CD14-positive monocyte (primary cell): Measurements from ENCODE around the gene ADRA2C. TPM values are rescaled to one million over a fixed set of nuclear protein-coding genes. Genes with fewer than 3 reads are reported as not detected.

Experiments
- DNase-seq, 3 donors: peaks; one replicate each; pipeline ENCODE4 v3.0.0-alpha.2; 2011 to 2022
- H2AFZ ChIP-seq: 2 replicates; pipeline ENCODE4 v1.6.0; 2012; ENCODE audit warnings: mild to moderate bottlenecking, low read depth, low read length, inconsistent platforms; ENCODE audit not compliant: insufficient read depth, poor library complexity, severe bottlenecking
- H3K27ac ChIP-seq, 2 donors: 1 replicate in 1 of 2; 2 replicates in 1 of 2; pipeline ENCODE4 v1.5.1; 2012 to 2013; ENCODE audit warnings: low read length in 2 of 2, control low read depth in 1 of 2, inconsistent platforms in 1 of 2, low read depth in 1 of 2, mild to moderate bottlenecking in 1 of 2
- H3K27me3 ChIP-seq, 2 donors: one replicate each; pipeline versions ENCODE4 v1.6.0 to v1.6.1; 2011 to 2013; ENCODE audit warnings: low read length in 2 of 2; ENCODE audit not compliant: control insufficient read depth in 2 of 2, insufficient read depth in 2 of 2
- H3K36me3 ChIP-seq, 2 donors: replicated peaks in 1 of 2; 1 replicate in 1 of 2; 2 replicates in 1 of 2; pipeline versions ENCODE4 v1.5.1 to v1.6.1; 2012 to 2013; ENCODE audit warnings: low read length in 2 of 2, control low read depth in 1 of 2, inconsistent platforms in 1 of 2, mild to moderate bottlenecking in 1 of 2; ENCODE audit not compliant: insufficient read depth in 2 of 2, control insufficient read depth in 1 of 2
- H3K4me1 ChIP-seq, 2 donors: 1 replicate in 1 of 2; 2 replicates in 1 of 2; pipeline versions ENCODE4 v1.5.1 to v1.6.1; 2012 to 2013; ENCODE audit warnings: low read length in 2 of 2, control low read depth in 1 of 2, inconsistent platforms in 1 of 2, mild to moderate bottlenecking in 1 of 2, moderate library complexity in 1 of 2; ENCODE audit not compliant: insufficient read depth in 2 of 2, control insufficient read depth in 1 of 2
- H3K4me2 ChIP-seq: replicated peaks from 2 replicates; pipeline ENCODE3; 2012; ENCODE audit warnings: low read length, moderate library complexity, mild to moderate bottlenecking; ENCODE audit not compliant: poor library complexity, severe bottlenecking; ENCODE audit errors: extremely low read depth
- H3K4me3 ChIP-seq, 3 experiments: fragments of 200-600 bp in 1 of 3; sonication (generic) in 1 of 3; replicated peaks in 1 of 3; 1 replicate in 2 of 3; 2 replicates in 1 of 3; pipeline ENCODE4 v1.5.1; 2011 to 2013; ENCODE audit warnings: low read length in 3 of 3, mild to moderate bottlenecking in 3 of 3, control low read depth in 2 of 3, low read depth in 2 of 3, inconsistent platforms in 1 of 3, moderate library complexity in 1 of 3
- H3K79me2 ChIP-seq: 2 replicates; pipeline ENCODE4 v1.6.0; 2012; ENCODE audit warnings: mild to moderate bottlenecking, control low read depth, inconsistent platforms, low read length, moderate library complexity; ENCODE audit not compliant: insufficient read depth
- H3K9ac ChIP-seq: 2 replicates; pipeline ENCODE4 v1.6.0; 2017; ENCODE audit warnings: low read length, mild to moderate bottlenecking; ENCODE audit not compliant: insufficient read depth, poor library complexity, severe bottlenecking
- H3K9me3 ChIP-seq, 2 donors: replicated peaks in 1 of 2; 1 replicate in 1 of 2; 2 replicates in 1 of 2; pipeline versions ENCODE4 v1.5.1 to v1.6.1; 2012 to 2013; ENCODE audit warnings: low read length in 2 of 2, control low read depth in 1 of 2; ENCODE audit not compliant: control insufficient read depth in 1 of 2, insufficient read depth in 1 of 2
- H4K20me1 ChIP-seq: 2 replicates; pipeline ENCODE4 v1.6.0; 2012; ENCODE audit warnings: mild to moderate bottlenecking, low read length, control low read depth, moderate library complexity; ENCODE audit not compliant: insufficient read depth
- H3K27ac Mint-ChIP-seq, 7 donors: one replicate each; pipeline ENCODE4 v1.8.0; 2020; ENCODE audit warnings: mild to moderate bottlenecking in 7 of 7, mixed read lengths in 7 of 7, moderate library complexity in 6 of 7, inconsistent platforms in 2 of 7
- H3K27me3 Mint-ChIP-seq, 3 donors: one replicate each; pipeline ENCODE4 v1.8.0; 2021 to 2022; ENCODE audit warnings: low read depth in 3 of 3, mild to moderate bottlenecking in 3 of 3, mixed read lengths in 3 of 3, moderate library complexity in 3 of 3, inconsistent platforms in 1 of 3
- H3K36me3 Mint-ChIP-seq, 2 donors: one replicate each; pipeline ENCODE4 v1.8.0; 2020; ENCODE audit warnings: mixed read lengths in 2 of 2, inconsistent platforms in 1 of 2, mild to moderate bottlenecking in 1 of 2
- H3K4me1 Mint-ChIP-seq: one replicate; pipeline ENCODE4 v1.8.0; 2020; ENCODE audit warnings: mild to moderate bottlenecking, mixed read lengths
- H3K4me3 Mint-ChIP-seq, 2 donors: one replicate each; pipeline ENCODE4 v1.8.0; 2020; ENCODE audit warnings: mild to moderate bottlenecking in 2 of 2, mixed read lengths in 2 of 2, moderate library complexity in 1 of 2
- H3K9me3 Mint-ChIP-seq, 7 donors: one replicate each; pipeline ENCODE4 v1.8.0; 2020 to 2022; ENCODE audit warnings: mixed read lengths in 7 of 7, mild to moderate bottlenecking in 6 of 7, moderate library complexity in 6 of 7, inconsistent platforms in 2 of 7
- CTCF ChIP-seq: fragments of 200-600 bp; IDR thresholded peaks from one replicate; pipeline ENCODE4 v1.8.0; 2022; ENCODE audit warnings: antibody characterized with exemption, mild to moderate bottlenecking
- WGBS: methylation state at CpG from one replicate; pipeline ENCODE4 v1.1.5; 2013; ENCODE audit warnings: missing lambda C conversion rate; ENCODE audit not compliant: insufficient coverage; 5-methylcytosine and 5-hydroxymethylcytosine counted together
- intact Hi-C, 2 donors: fragments of 100-400 bp; cut with micrococcal nuclease; formaldehyde crosslinking; loops; one replicate each; pipeline versions ENCODE4 v1.15.0 to v1.15.1; 2023
- polyA plus RNA-seq, 3 donors: library from polyadenylated mRNA; depleted of rRNA in 1 of 3; unstranded in 2 of 3; stranded (reverse) in 1 of 3; fragments of 300-500 nt in 2 of 3; fragments of >200 nt in 1 of 3; fragmentation: Illumina TruSeq in 2 of 3; gene quantifications; 1 replicate in 2 of 3; 2 replicates in 1 of 3; pipeline ENCODE4 v1.2.3, GENCODE V29; 2012 to 2021

The ADRA2C gene
- polyA plus RNA-seq, 3 donors: not detected

- Histone ChIP-seq H3K79me2 (no peaks in the 10 kb centered on the region), H3K27me3 (peaks cover 0 to 5% of the 10 kb centered on the region in 2 donors), H3K9me3 (no peaks in the 10 kb centered on the region), H3K27ac (no peak overlapping the region), H3K4me3 (no peak overlapping the region), H3K4me2 (no peak overlapping the region), H4K20me1 (no peaks in the 10 kb centered on the region), H3K36me3 (no peaks in the 10 kb centered on the region), H3K9ac (no peak overlapping the region), H3K4me1 (no peaks in the 10 kb centered on the region), H2AFZ (no peak overlapping the region)
- Mint-ChIP-seq H3K27ac (no peak overlapping the region), H3K36me3 (no peaks in the 10 kb centered on the region), H3K9me3 (no peaks in the 10 kb centered on the region), H3K27me3 (peaks cover 12 to 16% (median 12%) of the 10 kb centered on the region in 3 donors), H3K4me3 (no peak overlapping the region), H3K4me1 (no peaks in the 10 kb centered on the region)
- no peak for TF ChIP-seq CTCF
- WGBS: 86% methylated on average over 12 of the region's 15 CpGs
- DNase-seq: no peak
- intact Hi-C loops: no loop called here
These were observed 44.0 kb downstream of the ADRA2C start for GRCh38 chr4:3810111-3810680.

DNA sequence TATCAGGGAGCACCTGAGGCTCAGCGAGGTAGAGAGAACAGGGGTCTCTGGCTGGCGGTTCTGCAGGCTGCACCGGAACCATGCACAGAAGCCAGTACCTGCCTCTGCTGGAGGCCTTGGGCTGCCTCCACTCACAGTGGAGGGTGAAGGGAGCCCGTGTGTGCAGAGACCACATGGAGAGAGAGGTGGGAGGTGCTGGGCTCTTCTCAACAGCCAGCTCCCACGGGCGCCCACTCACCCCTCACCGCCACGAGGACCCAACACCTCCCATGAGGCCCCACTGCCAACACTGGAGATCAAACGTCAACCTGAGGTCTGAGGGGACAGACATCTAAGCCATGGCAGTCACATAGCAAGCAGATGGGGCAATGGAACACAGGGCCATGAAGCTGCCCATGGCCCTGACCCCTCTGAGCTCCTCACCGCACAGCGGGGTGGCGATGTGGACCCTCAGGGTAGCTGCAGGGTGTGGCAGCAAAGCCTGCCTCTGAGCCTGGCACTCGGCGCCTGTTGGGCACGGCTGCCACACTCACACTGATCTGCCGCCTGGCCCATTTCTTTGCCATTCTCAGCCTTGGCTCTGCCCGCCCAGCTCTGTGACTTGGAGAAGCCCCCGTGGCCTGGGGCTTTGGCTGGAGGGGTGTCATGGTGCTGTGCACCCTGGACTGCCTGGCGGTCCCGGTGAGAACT lies 44.8 kb downstream of the ADRA2C start:
- H3K9me3 Mint-ChIP-seq: no peaks in the 10 kb centered on the region
- 92% methylated on average over 19 of the region's 20 CpGs for WGBS
- no peaks in the 10 kb centered on the region for H4K20me1 ChIP-seq
- no peak for DNase-seq
- H2AFZ ChIP-seq: no peak overlapping the region
- H3K4me2 ChIP-seq: no peak overlapping the region
- H3K27ac Mint-ChIP-seq: peak overlapping the region in 1 of 7 donors; percentile 24
- H3K4me1 ChIP-seq: no peaks in the 10 kb centered on the region
- H3K79me2 ChIP-seq: no peaks in the 10 kb centered on the region
- no peaks in the 10 kb centered on the region for H3K4me1 Mint-ChIP-seq
- peaks cover 0 to 5% of the 10 kb centered on the region in 2 donors for H3K27me3 ChIP-seq
- H3K27ac ChIP-seq: no peak overlapping the region
- TF ChIP-seq CTCF: no peak
- no peak overlapping the region for H3K9ac ChIP-seq
- no peak overlapping the region for H3K4me3 ChIP-seq
- peaks cover 11 to 16% (median 12%) of the 10 kb centered on the region in 3 donors for H3K27me3 Mint-ChIP-seq
- intact Hi-C loops: no loop called here
- no peaks in the 10 kb centered on the region for H3K9me3 ChIP-seq
- H3K36me3 Mint-ChIP-seq: no peaks in the 10 kb centered on the region
- no peak overlapping the region for H3K4me3 Mint-ChIP-seq
- no peaks in the 10 kb centered on the region for H3K36me3 ChIP-seq
